GM13977 (cell line): ENCODE results near the gene DAB2.

ENCODE experiments used
- DNase-seq: peaks from one replicate; pipeline ENCODE4 v3.0.0; 2012; ENCODE audit warnings: low spot score
- CTCF ChIP-seq: IDR thresholded peaks from 2 replicates; pipeline ENCODE4 v1.5.1; 2012; ENCODE audit warnings: mild to moderate bottlenecking, control low read depth; ENCODE audit not compliant: insufficient read depth; ENCODE audit errors: extremely low read depth, missing control alignments
- in situ Hi-C: fragments of 300-500 bp; cut with MboI; formaldehyde crosslinking; loops from one replicate; pipeline ENCODE4 v1.12.0; 2022; ENCODE audit warnings: low sequenced_read_pairs, low pct_unique_long_range_greater_than_20kb, mixed read lengths, inconsistent platforms; ENCODE audit not compliant: unreplicated experiment

The DAB2 gene

GRCh38 chr5:39459907-39460306, 35.1 kb upstream of the DAB2 start:
- in situ Hi-C loops = no loop called here
- DNase-seq = no peak
- no peak for TF ChIP-seq CTCF

DNA sequence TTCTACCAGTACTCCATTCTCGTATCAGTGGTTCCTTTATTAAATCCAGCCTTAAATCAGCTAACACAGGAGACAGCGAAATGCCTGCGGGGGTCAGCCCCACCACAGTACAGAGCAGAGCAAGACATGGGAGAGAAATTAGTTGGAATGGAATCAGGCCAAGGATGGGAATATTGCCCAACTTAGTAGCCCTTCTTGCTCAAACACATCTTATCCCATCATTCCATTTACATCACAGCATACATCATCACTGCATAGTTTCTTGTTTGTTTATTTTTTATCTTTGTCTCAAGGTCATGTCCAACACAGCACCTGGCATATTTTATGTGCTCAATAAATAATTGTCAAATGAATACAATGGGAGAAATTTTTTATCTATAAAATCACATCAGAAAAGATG, 34.3 kb upstream of the DAB2 start:
- in situ Hi-C loops = no loop called here
- no peak for TF ChIP-seq CTCF
- no peak for DNase-seq

DNA sequence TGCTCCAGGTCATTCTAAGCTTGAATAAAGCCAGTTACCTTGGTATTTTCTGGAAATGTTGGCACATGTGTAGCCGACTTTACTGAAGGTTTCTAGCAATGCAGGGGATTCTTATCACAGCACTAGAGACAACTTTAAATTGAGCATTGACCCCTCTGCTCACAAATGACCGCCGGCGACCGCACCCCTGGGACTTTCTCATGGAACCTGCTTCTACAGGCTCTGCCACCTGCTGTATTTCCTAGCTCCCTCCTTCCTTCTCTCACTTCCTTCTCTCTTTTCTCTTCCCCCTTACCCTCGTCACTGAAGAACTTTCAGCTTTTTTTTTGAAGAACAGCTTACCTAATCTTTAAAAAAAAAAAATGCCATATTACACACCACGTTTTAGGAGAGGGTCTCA, 30.9 kb upstream of the DAB2 start:
- in situ Hi-C loops = no loop called here
- no peak for DNase-seq
- TF ChIP-seq CTCF = no peak

DNA sequence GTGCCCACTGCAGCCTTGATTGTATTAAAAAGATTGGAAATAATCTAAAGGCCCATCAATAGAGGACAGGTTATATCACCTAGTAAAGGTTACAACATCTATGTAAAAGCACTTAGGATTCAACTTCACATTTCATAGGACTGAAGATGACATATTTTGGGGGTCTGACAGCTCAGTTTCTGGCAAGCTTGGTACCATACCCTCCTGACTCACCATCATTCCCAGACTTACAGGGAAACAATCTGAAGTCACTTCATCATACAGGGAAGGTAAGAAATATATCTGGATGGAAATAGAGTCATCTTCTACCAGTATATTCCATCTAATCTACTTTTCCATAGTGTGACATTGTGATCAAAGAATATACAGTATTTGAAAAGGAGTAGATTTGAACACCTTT, 28.8 kb upstream of the DAB2 start:
- in situ Hi-C loops = no loop called here
- no peak for TF ChIP-seq CTCF

DNA sequence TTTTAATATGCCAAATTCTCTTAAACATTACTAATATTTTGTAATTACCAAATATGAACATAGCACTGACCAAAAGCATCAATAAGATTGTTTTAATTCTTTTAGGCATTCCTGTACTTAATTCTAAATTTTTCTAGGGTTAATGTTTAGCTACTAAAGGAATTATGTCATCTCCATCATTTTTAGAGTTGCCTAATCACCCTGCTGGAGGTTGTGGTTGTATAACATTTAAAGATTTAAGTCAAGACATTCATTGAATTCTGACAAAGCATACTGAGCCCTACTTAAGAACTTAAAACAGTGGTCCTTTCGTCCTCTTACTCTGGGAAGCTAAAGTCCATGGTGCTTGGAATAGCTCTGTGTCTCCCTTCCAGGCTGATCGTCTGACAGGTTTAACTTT, 28.1 kb upstream of the DAB2 start:
- in situ Hi-C loops = no loop called here
- TF ChIP-seq CTCF = no peak

More for the DNA sequence above, 28.8 kb upstream of the DAB2 start:
- no peak for DNase-seq

DNA sequence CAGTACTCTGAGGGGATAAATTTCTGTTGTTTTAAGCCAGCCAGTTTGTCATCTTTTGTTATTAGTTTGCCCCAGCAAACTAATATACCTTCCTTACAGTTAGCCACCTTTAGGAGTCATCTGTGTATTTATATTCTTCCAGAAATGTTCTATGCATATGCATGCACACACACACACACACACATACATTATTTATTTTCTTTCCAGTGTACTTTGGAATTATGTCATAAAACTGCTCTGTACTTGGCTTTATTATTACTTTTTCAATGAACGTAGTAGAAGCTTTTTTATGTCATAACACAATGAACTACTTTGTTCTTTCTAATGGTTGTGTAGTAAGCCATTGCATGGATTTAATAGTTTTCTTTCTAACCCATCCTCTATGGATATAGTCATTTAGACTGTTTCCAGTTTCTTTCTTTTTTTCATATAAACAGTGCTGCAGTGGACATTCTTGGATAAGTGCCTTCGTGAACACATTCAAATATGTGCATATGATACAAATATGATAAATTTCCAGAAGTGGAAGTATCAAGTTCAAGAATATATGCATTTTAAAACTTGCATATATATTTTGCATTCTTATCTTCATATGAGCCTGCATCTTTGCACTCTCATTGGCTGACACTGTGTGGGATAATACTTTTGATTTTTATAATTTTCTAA, 26.6 kb upstream of the DAB2 start:
- TF ChIP-seq CTCF = no peak
- in situ Hi-C loops = no loop called here

More for the DNA sequence above, 28.1 kb upstream of the DAB2 start:
- DNase-seq = no peak

More for the DNA sequence above, 26.6 kb upstream of the DAB2 start:
- DNase-seq = no peak
